CD4-positive, alpha-beta T cell (primary cell): Measurements from ENCODE around the gene GABRB1. TPM values are rescaled to one million over a fixed set of nuclear protein-coding genes. Genes with fewer than 3 reads are reported as not detected.

Experiments used
- ATAC-seq: fragments of 200-7000 bp; cut with Tn5 transposase; one replicate; pipeline ENCODE4 v1.10.0; 2022; ENCODE audit warnings: mild to moderate bottlenecking; ENCODE audit not compliant: poor library complexity
- CTCF ChIA-PET: fragments of 350-600 bp; sonication (Branson Sonifier 250); formaldehyde crosslinking; loops from one replicate; lab custom pipeline; 2021; ENCODE audit warnings: antibody characterized with exemption, inconsistent platforms; lab: Charles Lee
- POLR2A ChIA-PET: fragments of 350-600 bp; sonication (Branson Sonifier 250); formaldehyde crosslinking; loops from one replicate; lab custom pipeline; 2021; ENCODE audit warnings: antibody characterized with exemption, inconsistent platforms; lab: Charles Lee
- DNase-seq, 14 experiments: peaks; one replicate each; pipeline ENCODE4 v3.0.0-alpha.2; 2013 to 2020; ENCODE audit warnings: mixed read lengths in 2 of 14
- H3K27ac ChIP-seq, 2 donors: one replicate each; pipeline versions ENCODE4 v1.5.1 to v1.7.0; 2013; ENCODE audit warnings: low read length in 2 of 2, low read depth in 1 of 2, mild to moderate bottlenecking in 1 of 2
- H3K27me3 ChIP-seq, 2 experiments: 1 replicate in 1 of 2; 2 replicates in 1 of 2; pipeline versions ENCODE4 v1.6.1 to v1.7.0; 2013; ENCODE audit warnings: low read length in 2 of 2, control low read depth in 1 of 2, mild to moderate bottlenecking in 1 of 2, moderate library complexity in 1 of 2; ENCODE audit not compliant: insufficient read depth in 2 of 2, control insufficient read depth in 1 of 2
- H3K36me3 ChIP-seq: one replicate; pipeline ENCODE4 v1.6.1; 2013; ENCODE audit warnings: low read length, control low read depth; ENCODE audit not compliant: insufficient read depth
- H3K4me1 ChIP-seq: one replicate; pipeline ENCODE4 v1.6.1; 2013; ENCODE audit warnings: low read length, control low read depth; ENCODE audit not compliant: insufficient read depth
- H3K4me3 ChIP-seq: one replicate; pipeline ENCODE4 v1.5.1; 2013; ENCODE audit warnings: mild to moderate bottlenecking, low read length, moderate library complexity
- H3K9me3 ChIP-seq, 2 experiments: 1 replicate in 1 of 2; 2 replicates in 1 of 2; pipeline versions ENCODE4 v1.6.1 to v1.7.0; 2013; ENCODE audit warnings: low read length in 2 of 2, mild to moderate bottlenecking in 2 of 2, control low read depth in 1 of 2, moderate library complexity in 1 of 2; ENCODE audit not compliant: control insufficient read depth in 1 of 2, insufficient read depth in 1 of 2
- H3K27ac Mint-ChIP-seq: one replicate; pipeline ENCODE4 v1.8.0; 2020; ENCODE audit warnings: mixed read lengths
- H3K27me3 Mint-ChIP-seq: one replicate; pipeline ENCODE4 v1.8.0; 2021; ENCODE audit warnings: mixed read lengths
- H3K36me3 Mint-ChIP-seq: one replicate; pipeline ENCODE4 v1.8.0; 2021; ENCODE audit warnings: low read depth, mixed read lengths
- H3K4me1 Mint-ChIP-seq: one replicate; pipeline ENCODE4 v1.8.0; 2021; ENCODE audit warnings: low read depth, mixed read lengths
- H3K4me3 Mint-ChIP-seq: one replicate; pipeline ENCODE4 v1.8.0; 2020; ENCODE audit warnings: mild to moderate bottlenecking, mixed read lengths
- H3K9me3 Mint-ChIP-seq: one replicate; pipeline ENCODE4 v1.8.0; 2020; ENCODE audit warnings: mixed read lengths
- CTCF ChIP-seq: fragments of 200-600 bp; IDR thresholded peaks from one replicate; pipeline ENCODE4 v1.8.0; 2022; ENCODE audit warnings: antibody characterized with exemption, mild to moderate bottlenecking
- intact Hi-C, 2 experiments: fragments of 100-400 bp; cut with DNase I in 1 of 2; cut with micrococcal nuclease in 1 of 2; formaldehyde crosslinking; loops; one replicate each; pipeline versions ENCODE4 v1.15.1 to v1.9.0; 2023 to 2025; cut with DNase I, micrococcal nuclease
- total RNA-seq, 174 experiments: library from RNA in 2 of 174; stranded (reverse) in 2 of 174; gene quantifications; one replicate each; pipeline ENCODE4 v1.2.3 and lab custom pipeline; 2021 to 2026

The GABRB1 gene
- total RNA-seq, 2 experiments from 2014 or later, result not detected

- no peaks in the 10 kb centered on the region for H3K36me3 ChIP-seq
- DNase-seq, result no peak
Observed at GRCh38 chr4:47084795-47085194, 53.4 kb downstream of the GABRB1 start.

GRCh38 chr4:47088298-47088697 is 56.9 kb downstream of the GABRB1 start:
- Mint-ChIP-seq H3K27me3 (no peaks in the 10 kb centered on the region), H3K4me1 (no peaks in the 10 kb centered on the region), H3K27ac (no peak overlapping the region), H3K9me3 (no peaks in the 10 kb centered on the region), H3K4me3 (no peak overlapping the region), H3K36me3 (no peaks in the 10 kb centered on the region)
- no peaks in the 10 kb centered on the region for H3K4me1 ChIP-seq
- no peaks in the 10 kb centered on the region for H3K9me3 ChIP-seq
- intact Hi-C loops, result no loop called here
- no peaks in the 10 kb centered on the region for H3K36me3 ChIP-seq
- H3K4me3 ChIP-seq, result no peak overlapping the region
- no peak for ATAC-seq
- POLR2A ChIA-PET, result no interaction called here
- CTCF ChIA-PET, result no interaction called here
- H3K27me3 ChIP-seq, result no peaks in the 10 kb centered on the region
- no peak for TF ChIP-seq CTCF
- H3K27ac ChIP-seq, result no peak overlapping the region
- no peak for DNase-seq

More at GRCh38 chr4:47084795-47085194, 53.4 kb downstream of the GABRB1 start:
- intact Hi-C loops, result no loop called here
- Histone ChIP-seq H3K4me3 (no peak overlapping the region), H3K4me1 (no peaks in the 10 kb centered on the region), H3K27ac (no peak overlapping the region), H3K9me3 (no peaks in the 10 kb centered on the region), H3K27me3 (no peaks in the 10 kb centered on the region)
- H3K36me3 Mint-ChIP-seq, result no peaks in the 10 kb centered on the region
- no peak for TF ChIP-seq CTCF
- H3K9me3 Mint-ChIP-seq, result no peaks in the 10 kb centered on the region
- H3K27ac Mint-ChIP-seq, result no peak overlapping the region
- H3K4me3 Mint-ChIP-seq, result no peak overlapping the region
- ATAC-seq, result no peak
- no peaks in the 10 kb centered on the region for H3K27me3 Mint-ChIP-seq
- CTCF ChIA-PET, result no interaction called here
- no peaks in the 10 kb centered on the region for H3K4me1 Mint-ChIP-seq
- POLR2A ChIA-PET, result no interaction called here

GRCh38 chr4:47095884-47096283 is 64.5 kb downstream of the GABRB1 start:
- no peak overlapping the region for H3K4me3 Mint-ChIP-seq
- H3K27me3 Mint-ChIP-seq, result no peaks in the 10 kb centered on the region
- no peaks in the 10 kb centered on the region for H3K36me3 ChIP-seq
- H3K9me3 ChIP-seq, result no peaks in the 10 kb centered on the region
- no peaks in the 10 kb centered on the region for H3K4me1 Mint-ChIP-seq
- H3K27me3 ChIP-seq, result no peaks in the 10 kb centered on the region
- no peak for DNase-seq
- intact Hi-C loops, result no loop called here
- H3K36me3 Mint-ChIP-seq, result no peaks in the 10 kb centered on the region
- no peak overlapping the region for H3K4me3 ChIP-seq
- H3K27ac ChIP-seq, result no peak overlapping the region
- H3K27ac Mint-ChIP-seq, result no peak overlapping the region
- POLR2A ChIA-PET, result no interaction called here
- H3K4me1 ChIP-seq, result no peaks in the 10 kb centered on the region
- no peaks in the 10 kb centered on the region for H3K9me3 Mint-ChIP-seq
- no peak for TF ChIP-seq CTCF
- no peak for ATAC-seq
- CTCF ChIA-PET, result no interaction called here
